GM12892 (cell line): ENCODE measurements around the gene SUPT7L.
"Not testable (repeated sequence)": the region's sequence is repeated elsewhere in the genome, so short reads cannot be mapped to it uniquely, and the experiment has no call there.

Experiments
- DNase-seq: peaks from one replicate; pipeline ENCODE4 v3.0.0; 2011; ENCODE audit not compliant: insufficient read length
- FAIRE-seq: peaks from 2 replicates; lab custom pipeline; 2011; peaks lifted over from hg19 to GRCh38; lab: Jason Lieb, UNC
- POLR2A ChIP-seq: IDR thresholded peaks from 2 replicates; pipeline ENCODE4 v1.6.1; 2011; ENCODE audit warnings: low read depth, low read length, control low read depth
- POLR2AphosphoS5 ChIP-seq: IDR thresholded peaks from 2 replicates; pipeline ENCODE4 v1.6.1; 2011; ENCODE audit warnings: low read depth, low read length, control low read depth
- TAF1 ChIP-seq: IDR thresholded peaks from 2 replicates; pipeline ENCODE4 v1.6.1; 2011; ENCODE audit warnings: low read depth, mild to moderate bottlenecking, control low read depth, low read length, borderline replicate concordance

Gene SUPT7L

GRCh38 chr2:27705851-27706622 is 42.6 kb upstream of the SUPT7L start:
- FAIRE-seq, result no peak
- DNase-seq, result no peak
- no peak for TF ChIP-seq TAF1
- TF ChIP-seq POLR2A, result no peak
- TF ChIP-seq POLR2AphosphoS5, result no peak

GRCh38 chr2:27704342-27704876 is 41.0 kb upstream of the SUPT7L start:
- FAIRE-seq (no peak), DNase-seq (no peak)
- no peak for TF ChIP-seq POLR2A

- FAIRE-seq (peak; percentile 81), DNase-seq (no peak)
- no peak for TF ChIP-seq TAF1
- TF ChIP-seq POLR2AphosphoS5, result no peak
- no peak for TF ChIP-seq POLR2A
Observed at GRCh38 chr2:27703638-27704341, 40.4 kb upstream of the SUPT7L start.

- no peak for TF ChIP-seq POLR2A
- no peak for TF ChIP-seq POLR2AphosphoS5
- TF ChIP-seq TAF1, result no peak
- FAIRE-seq, result no peak
- DNase-seq, result no peak
Observed at GRCh38 chr2:27702302-27702701, 38.9 kb upstream of the SUPT7L start.

GRCh38 chr2:27701676-27702075 is 38.3 kb upstream of the SUPT7L start:
- FAIRE-seq (no peak), DNase-seq (no peak)
- TF ChIP-seq POLR2AphosphoS5 (no peak), TAF1 (no peak)

GRCh38 chr2:27697660-27698059 is 34.2 kb upstream of the SUPT7L start:
- no peak for FAIRE-seq
- DNase-seq, result no peak
- TF ChIP-seq TAF1 (no peak), POLR2AphosphoS5 (no peak), POLR2A (no peak)

GRCh38 chr2:27690052-27690451 is 26.6 kb upstream of the SUPT7L start:
- DNase-seq, result no peak
- no peak for FAIRE-seq
- TF ChIP-seq TAF1 (no peak), POLR2AphosphoS5 (no peak), POLR2A (no peak)

- TF ChIP-seq POLR2AphosphoS5, result no peak
- no peak for TF ChIP-seq TAF1
- TF ChIP-seq POLR2A, result no peak
- no peak for FAIRE-seq
- DNase-seq, result no peak
Observed at GRCh38 chr2:27689424-27689823, 26.0 kb upstream of the SUPT7L start.

- TF ChIP-seq POLR2AphosphoS5 (no peak), TAF1 (no peak), POLR2A (no peak)
- no peak for DNase-seq
- no peak for FAIRE-seq
Observed at GRCh38 chr2:27687232-27687631, 23.8 kb upstream of the SUPT7L start.

GRCh38 chr2:27685577-27685976 is 22.2 kb upstream of the SUPT7L start:
- no peak for TF ChIP-seq TAF1
- TF ChIP-seq POLR2AphosphoS5, result no peak
- TF ChIP-seq POLR2A, result no peak
- FAIRE-seq (no peak), DNase-seq (no peak)

- not testable (repeated sequence) for FAIRE-seq, DNase-seq
Observed at GRCh38 chr2:27685006-27685405, 21.6 kb upstream of the SUPT7L start.

- no peak for FAIRE-seq
- peak; percentile 15 for DNase-seq
- TF ChIP-seq POLR2AphosphoS5 (no peak), TAF1 (no peak), POLR2A (no peak)
Observed at GRCh38 chr2:27683390-27684071, 20.1 kb upstream of the SUPT7L start.

- DNase-seq, FAIRE-seq: not testable (repeated sequence)
Observed at GRCh38 chr2:27682334-27682771, 18.9 kb upstream of the SUPT7L start.
